NCI-H187 (cell line): ENCODE measurements around the gene MYBPC1.
A peak's percentile ranks its signal among the peaks of the same experiment; 100 is the strongest.
"Not testable (repeated sequence)": the region's sequence is repeated elsewhere in the genome, so short reads cannot be mapped to it uniquely, and the experiment has no call there.

Source experiments
- DNase-seq, 2 experiments: peaks; one replicate each; lab custom pipeline; 2025; lab: John Stamatoyannopoulos, UW

Gene MYBPC1, protein sequence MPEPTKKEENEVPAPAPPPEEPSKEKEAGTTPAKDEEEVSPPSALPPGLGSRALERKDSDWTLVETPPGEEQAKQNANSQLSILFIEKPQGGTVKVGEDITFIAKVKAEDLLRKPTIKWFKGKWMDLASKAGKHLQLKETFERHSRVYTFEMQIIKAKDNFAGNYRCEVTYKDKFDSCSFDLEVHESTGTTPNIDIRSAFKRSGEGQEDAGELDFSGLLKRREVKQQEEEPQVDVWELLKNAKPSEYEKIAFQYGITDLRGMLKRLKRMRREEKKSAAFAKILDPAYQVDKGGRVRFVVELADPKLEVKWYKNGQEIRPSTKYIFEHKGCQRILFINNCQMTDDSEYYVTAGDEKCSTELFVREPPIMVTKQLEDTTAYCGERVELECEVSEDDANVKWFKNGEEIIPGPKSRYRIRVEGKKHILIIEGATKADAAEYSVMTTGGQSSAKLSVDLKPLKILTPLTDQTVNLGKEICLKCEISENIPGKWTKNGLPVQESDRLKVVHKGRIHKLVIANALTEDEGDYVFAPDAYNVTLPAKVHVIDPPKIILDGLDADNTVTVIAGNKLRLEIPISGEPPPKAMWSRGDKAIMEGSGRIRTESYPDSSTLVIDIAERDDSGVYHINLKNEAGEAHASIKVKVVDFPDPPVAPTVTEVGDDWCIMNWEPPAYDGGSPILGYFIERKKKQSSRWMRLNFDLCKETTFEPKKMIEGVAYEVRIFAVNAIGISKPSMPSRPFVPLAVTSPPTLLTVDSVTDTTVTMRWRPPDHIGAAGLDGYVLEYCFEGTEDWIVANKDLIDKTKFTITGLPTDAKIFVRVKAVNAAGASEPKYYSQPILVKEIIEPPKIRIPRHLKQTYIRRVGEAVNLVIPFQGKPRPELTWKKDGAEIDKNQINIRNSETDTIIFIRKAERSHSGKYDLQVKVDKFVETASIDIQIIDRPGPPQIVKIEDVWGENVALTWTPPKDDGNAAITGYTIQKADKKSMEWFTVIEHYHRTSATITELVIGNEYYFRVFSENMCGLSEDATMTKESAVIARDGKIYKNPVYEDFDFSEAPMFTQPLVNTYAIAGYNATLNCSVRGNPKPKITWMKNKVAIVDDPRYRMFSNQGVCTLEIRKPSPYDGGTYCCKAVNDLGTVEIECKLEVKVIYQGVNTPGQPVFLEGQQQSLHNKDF

DNA sequence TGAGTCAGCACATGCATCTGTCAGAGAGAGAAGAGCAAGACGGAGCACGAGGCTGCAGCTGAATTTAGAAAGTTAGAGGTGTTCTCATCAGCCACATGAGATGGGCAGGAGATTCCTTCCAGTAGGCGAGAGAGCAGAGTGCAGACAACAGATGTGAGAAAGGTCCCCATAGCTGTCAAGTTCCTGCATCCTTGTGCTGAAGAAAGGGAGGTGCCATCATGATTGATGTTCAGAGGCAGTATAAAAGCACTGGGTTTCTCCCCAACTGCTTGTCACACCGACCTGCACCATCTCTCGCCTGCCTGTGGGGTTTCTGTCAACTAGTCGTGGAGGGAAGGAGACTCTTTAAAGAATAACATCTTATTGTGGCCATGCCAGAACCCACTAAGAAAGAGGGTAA is at the start of gene MYBPC1:
Gene MYBPC1 (plus strand): TSS at position 272 of the 400 bp plus-strand sequence. CDS start 100 bp downstream, at position 372.
- no peak for DNase-seq

DNA sequence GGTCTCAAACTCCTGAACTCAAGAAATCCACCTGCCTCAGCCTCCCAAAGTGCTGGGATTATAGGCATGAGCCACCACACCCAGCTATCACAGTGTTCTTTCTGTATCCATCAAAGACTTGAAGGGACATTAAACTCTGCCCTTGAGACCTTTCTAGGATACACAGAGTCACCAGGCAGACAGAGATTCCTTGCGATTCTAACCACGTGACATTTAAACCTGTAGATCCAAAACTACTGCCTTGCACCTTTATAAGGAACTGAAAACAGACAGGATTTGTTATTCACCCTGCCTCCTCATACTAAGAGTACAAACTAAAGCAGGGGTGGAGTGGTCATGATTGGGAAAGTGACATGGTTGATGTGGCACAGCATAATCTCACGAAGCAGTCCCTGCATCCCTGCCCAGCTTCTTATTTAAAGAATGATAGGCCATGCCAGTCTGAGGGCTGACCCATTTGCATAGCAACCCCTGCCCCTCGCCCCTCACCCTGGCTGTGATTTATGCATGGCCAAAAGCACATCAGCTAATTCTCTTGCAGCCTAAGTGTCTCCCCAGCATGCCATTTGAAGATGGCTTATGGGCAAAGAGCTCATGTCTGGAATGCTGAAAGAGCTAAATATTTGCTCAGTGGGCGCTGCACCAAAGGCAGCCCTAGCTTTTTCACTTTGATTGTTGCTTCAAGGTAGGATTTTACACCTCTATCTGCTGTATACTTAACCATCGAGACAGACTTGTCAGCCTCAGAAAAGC is 43.2 kb upstream of the MYBPC1 start:
- no peak for DNase-seq

- no peak for DNase-seq
Measured at GRCh38 chr12:101552277-101552676, 42.5 kb upstream of the MYBPC1 start.

DNA sequence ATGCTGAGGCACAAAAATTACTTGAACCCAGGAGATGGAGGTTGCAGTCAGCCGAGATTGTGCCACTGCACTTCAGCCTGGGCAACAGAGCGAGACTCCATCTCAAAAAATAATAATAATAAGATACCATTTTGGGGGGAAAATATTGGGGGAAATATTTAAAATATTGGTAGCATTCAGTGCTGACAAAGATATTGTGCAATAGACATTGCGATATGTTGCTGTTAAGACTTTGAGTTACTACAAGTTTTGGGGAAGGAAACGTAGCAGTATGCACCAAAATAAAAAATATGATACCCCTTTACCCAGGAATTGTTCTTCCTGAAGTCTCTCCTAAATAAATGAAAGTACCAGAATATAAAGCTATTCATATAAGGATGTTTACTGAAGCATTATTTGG is 37.7 kb upstream of the MYBPC1 start:
- no peak for DNase-seq

- DNase-seq, result not testable (repeated sequence)
Measured at GRCh38 chr12:101558726-101559125, 36.0 kb upstream of the MYBPC1 start.

DNA sequence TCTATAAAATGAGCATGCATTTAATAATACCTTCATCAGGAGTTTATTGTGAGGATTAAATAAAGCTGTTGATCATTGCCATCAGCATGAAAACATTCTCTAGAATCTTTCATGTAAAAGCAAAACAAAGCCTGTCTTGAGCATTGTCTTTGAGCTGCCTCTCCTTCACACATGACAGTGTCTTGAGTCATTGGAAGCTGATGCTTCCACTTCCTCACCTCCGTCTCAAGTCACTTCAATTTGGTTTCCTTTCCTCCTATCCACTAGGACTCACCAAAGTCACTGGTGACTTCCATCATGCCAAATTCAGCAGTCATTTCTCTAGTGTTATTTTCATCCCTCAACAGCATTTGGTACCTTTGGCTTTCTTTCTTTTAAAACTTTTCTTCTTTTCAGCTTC is 31.6 kb upstream of the MYBPC1 start:
- DNase-seq, result no peak

GRCh38 chr12:101564912-101565311 is 29.9 kb upstream of the MYBPC1 start:
- DNase-seq, result peak in 1 of 2 experiments; percentile 17

GRCh38 chr12:101566318-101566717 is 28.5 kb upstream of the MYBPC1 start:
- no peak for DNase-seq

DNA sequence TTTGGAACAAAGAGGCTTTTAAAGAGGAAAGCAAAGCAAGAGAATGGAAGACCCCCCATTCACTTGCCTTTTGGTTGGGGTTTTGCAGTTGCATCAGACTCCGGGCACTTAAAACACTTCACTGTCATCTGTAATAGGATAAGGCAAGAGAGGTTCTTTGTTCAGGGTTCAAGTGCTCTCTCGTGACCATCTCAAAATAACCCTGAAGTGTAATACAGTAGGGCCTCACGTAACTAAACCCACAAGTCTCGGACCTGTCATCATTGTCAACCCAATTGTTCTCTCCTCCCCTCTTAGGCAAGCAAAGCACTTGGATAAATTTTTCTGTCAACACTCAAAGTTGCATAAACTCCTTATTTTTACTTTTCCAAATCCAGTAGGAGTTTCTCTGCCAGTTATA is 26.9 kb upstream of the MYBPC1 start:
- DNase-seq, result peak; percentile 87 to 88

- DNase-seq, result peak in 1 of 2 experiments; percentile 18
Measured at GRCh38 chr12:101570047-101570446, 24.7 kb upstream of the MYBPC1 start.

DNA sequence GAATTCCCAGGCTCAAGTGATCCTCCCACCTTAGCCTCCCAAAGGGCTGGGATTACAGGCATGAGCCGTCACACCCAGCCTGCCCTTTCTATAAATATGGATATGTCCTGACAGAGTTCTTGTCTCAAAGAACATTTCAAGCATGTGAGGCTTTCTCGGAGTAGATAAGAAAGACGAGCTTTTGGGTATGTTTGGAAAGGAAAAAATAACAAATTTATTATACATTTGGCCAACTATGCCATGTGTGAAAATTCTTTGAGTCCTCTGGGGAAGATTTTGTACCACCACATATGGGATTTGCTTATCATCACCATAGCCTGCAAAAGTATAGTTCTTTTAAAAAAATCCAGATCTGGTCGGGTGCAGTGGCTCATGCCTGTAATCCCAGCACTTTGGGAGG is 23.7 kb upstream of the MYBPC1 start:
- no peak for DNase-seq

DNA sequence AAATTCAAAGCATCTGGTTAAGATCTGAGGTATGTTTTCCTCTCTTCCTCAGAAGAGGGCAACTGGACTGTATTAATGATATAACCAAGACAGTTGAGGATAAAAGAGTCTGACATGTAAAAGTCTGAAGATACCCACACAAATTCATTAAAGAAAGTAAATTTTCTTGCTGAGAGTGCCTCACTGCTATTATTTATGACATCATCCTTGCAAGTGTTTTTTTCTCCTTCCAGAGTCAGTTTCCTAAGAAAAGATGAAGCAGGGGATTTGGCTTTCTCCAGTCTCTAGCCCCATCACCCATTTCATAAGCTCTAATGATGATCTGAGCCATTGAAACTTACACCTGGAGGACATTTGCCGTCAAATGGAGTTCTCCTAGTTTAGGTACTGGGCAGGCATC is 21.0 kb upstream of the MYBPC1 start:
- DNase-seq, result no peak

DNA sequence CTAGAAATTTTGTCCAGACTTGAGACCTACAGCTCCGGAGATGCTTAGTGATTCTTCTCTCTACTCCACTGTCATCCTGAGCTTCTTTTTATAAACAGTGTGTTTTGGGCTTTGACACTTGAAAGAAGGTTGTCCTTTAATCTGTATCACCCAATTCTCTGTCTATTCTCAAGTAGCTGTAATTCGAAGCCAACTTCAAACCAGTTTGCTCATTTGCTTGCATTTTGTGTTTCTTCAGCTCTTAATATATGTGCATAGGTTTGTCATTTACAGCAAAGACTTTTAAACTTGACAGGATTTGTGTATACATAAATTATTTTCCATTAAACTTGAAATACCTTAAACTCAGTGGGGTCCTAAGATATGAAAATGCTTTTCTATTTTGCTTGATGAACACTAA is 16.4 kb upstream of the MYBPC1 start:
- no peak for DNase-seq

GRCh38 chr12:101581190-101581589 is 13.6 kb upstream of the MYBPC1 start:
- no peak for DNase-seq

DNA sequence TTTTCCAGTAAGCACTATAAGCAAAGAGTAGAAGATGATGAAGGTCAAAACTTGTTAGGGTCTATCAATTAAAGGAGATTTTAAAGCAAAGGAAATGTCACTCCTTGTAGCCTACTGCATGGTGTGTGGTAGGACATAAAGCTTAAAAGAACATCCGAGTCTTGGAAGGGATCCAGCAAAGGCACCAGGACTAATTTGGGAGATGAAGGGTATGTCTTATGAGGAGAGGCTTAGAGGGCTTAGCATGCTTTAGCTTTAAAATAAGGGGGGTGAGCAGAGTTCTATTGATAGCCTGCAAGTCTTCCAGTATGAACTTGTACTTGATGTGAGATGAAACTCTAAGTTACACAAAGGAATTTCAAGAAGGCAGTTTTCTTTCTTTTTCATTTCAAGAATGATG is 11.8 kb upstream of the MYBPC1 start:
- DNase-seq, result no peak

GRCh38 chr12:101590383-101590782 is 4.4 kb upstream of the MYBPC1 start:
- no peak for DNase-seq

GRCh38 chr12:101591781-101592180 is 3.0 kb upstream of the MYBPC1 start:
- DNase-seq, result no peak

DNA sequence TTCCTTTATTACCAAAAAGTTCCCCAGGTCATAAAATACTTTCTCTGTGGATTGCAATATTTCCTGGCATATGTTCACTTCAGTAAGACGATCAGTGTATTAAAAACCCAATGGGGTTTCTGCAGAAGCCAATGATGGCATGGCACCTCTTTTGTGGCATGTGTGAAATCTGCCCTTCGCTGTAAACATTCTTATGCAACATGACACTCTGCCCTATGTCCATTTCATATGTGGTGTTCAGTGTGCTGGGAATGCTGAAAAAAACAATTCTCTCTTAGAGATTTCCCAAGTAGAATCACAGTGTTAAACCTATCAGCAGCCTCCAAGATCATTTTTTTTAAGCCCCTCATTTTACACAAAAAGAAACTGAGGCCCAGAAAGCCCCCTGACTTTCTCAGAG is 2.3 kb upstream of the MYBPC1 start:
- no peak for DNase-seq

GRCh38 chr12:101592921-101593320 is 1.9 kb upstream of the MYBPC1 start:
- no peak for DNase-seq

DNA sequence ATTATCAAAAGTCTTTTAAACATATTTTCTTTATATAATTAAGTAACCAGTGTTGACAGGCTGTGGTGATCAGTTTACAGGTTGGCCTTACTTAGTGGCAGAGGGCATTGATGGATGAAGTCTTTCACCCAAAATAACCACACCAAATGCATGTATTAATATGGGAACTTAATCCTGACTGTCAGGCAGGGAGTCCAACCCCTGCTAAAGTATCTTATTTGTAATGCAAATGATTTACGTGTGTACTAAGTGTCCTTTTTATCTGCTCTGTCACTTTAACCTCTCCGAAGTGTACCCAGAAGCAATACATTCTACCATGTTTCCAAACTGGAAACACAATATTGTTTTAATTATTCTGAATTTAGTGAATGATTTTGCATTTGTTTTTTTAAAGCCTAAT is 1.4 kb downstream of the MYBPC1 start:
- no peak for DNase-seq

DNA sequence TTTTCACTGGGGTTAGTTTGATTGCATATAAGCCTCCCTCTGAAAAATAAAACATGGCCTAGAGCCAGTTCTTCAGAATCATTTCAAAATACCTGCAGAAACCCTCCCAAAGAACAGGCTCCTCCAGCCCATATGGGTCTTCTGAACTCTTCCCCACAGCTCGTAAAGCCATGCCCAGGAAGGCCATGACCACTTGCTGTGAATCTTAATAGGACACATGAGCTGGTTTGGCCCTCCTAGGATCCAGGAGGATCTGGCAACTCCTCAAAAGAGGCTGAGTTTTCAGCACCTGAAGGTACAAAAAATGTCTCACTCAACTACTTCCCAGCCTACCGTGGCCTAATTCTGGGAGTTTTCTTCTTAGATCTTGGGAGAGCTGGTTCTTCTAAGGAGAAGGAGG is 2.4 kb downstream of the MYBPC1 start:
- no peak for DNase-seq

DNA sequence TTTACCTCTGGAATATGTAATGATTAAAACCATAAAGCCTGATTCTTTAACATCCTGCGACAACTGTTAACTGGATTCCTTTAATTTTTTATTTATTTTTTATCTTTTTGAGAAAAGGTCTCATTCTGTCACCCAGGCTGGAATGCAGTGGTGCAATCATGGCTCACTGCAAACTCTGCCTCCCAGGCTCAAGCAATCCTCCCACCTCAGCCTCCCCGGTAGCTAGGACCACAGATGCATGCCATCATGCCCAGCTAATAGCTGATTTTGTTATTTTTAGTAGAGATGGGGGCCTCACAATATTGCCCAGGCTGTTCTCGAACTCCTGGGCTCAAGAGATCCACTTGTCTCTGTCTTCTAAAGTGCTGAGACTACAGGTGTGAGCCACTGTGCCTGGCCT is 3.7 kb downstream of the MYBPC1 start:
- no peak for DNase-seq
